Measurements from ENCODE around the gene ATF6.

Gene ATF6

DNA sequence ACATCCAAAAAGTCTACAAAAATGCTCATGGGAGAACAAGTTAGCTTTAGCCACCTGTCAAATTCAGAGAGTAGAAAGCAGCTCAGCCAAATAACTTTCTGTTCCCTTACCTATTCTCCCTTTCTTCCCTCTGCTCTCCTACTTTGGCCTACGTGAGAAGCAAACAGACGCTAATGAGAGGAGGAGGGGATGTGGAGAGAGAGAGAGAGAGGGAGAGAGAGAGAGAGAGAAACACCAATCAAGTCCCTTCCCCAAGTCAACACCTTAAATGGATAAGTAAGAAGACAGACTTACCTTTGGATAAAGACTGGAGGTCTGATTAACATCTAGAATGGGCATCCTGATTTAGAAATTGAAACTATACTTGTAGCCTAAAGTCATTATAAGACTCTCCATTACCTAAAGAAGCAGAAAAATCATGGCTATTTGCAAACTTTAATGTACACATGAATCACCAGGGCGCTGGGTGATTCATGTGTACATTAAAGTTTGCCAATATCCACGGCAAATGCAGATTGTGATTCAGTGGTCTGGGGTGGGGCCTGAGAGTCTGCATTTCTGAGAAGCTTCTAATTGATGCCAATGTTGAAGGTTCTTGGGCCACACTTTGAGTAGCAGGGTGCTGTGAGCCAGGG is 29.7 kb upstream of the ATF6 start:
- Histone ChIP-seq H3K4me2 (ENCODE audit: low read depth, low read length) (no peak overlapping the region), H3K36me3 (replicated peaks; ENCODE audit: insufficient read depth, low read length) (no peaks in the 10 kb centered on the region), H3K9me2 (replicated peaks; ENCODE audit: insufficient read depth, low read length) (no peaks in the 10 kb centered on the region), H3K9ac (ENCODE audit: low read length) (no peak overlapping the region), H3K4me1 (ENCODE audit: low read length) (peaks cover 11% of the 10 kb centered on the region), H4K20me1 (ENCODE audit: insufficient read depth, low read length) (no peaks in the 10 kb centered on the region), H3K27me3 (replicated peaks; ENCODE audit: insufficient read depth, low read length) (no peaks in the 10 kb centered on the region), H3K9me3 (replicated peaks; ENCODE audit: insufficient read depth, low read length) (no peaks in the 10 kb centered on the region), H3K27ac (ENCODE audit: low read length) (no peak overlapping the region), H3F3A (ENCODE audit: insufficient read depth, low read length) (no peaks in the 10 kb centered on the region), H2AFZ (ENCODE audit: low read length) (peak overlapping the region; percentile 5; the same call in 1 of the 2 replicates), H3K79me2 (ENCODE audit: low read length) (no peaks in the 10 kb centered on the region), H3K4me3 (ENCODE audit: low read length) (no peak overlapping the region)
- DNase-seq = no peak
- TF ChIP-seq EZH2 (optimal IDR thresholded peaks at IDR 0.05; ENCODE audit: low read depth, low read length) = no peak
- TF ChIP-seq EZH2phosphoT487 (IDR thresholded peaks at IDR 0.05; ENCODE audit: low read length) = no peak
- TF ChIP-seq CTCF (IDR thresholded peaks at IDR 0.05; ENCODE audit: low read length) = no peak

DNA sequence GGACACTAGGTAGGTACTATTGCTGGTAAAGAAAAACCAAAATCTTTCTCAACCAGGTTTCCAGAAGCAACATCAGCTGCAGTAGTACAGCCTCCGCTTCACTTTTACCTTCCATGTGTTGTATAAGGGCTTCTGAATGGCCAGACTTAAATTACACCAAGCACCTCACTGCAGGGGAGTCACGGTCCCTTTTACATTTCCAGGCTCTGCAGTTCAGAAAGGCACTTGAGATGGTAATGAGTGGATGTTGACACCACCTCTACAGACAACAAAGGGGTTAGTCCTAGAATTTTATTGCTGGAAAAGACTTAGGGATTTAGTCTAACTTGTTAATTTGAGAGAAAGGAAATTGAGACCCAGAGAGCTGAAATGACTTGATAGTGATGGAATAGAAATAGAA is 28.5 kb upstream of the ATF6 start:
- no peaks in the 10 kb centered on the region for H4K20me1 ChIP-seq (ENCODE audit: insufficient read depth, low read length)

DNA sequence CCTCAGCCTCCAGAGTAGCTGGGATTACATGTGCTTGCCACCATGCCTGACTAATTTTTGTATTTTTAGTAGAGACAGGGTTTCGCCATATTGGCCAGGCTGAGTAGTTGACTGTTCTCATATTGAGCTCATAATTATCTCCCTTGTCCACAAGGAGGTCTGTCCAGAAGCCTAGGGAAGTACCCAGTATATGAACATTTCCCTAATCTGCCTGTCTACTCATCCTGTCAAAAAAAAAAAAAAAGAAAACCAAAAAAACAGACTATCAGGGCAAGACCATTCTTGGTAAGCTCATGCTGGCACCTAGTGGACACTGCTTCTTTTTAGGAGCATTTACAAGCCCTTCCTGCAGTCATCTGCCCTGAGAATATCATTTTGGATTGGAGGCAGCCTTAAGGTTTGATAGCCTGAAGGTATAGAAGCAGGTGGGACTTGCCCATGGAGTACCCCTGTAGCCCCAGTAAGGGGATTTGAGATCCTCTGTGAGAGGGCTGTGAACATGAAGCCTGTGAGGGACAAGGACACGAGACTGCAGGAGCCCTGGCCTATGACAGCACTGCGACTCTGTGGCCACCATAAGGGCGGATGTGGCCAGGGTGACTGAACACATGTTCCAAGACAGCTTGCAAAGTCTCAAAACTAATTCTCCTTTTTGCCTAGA is 27.4 kb upstream of the ATF6 start:
- 0 out of 2 replicates have a peak overlapping the region, but pooled peaks have one; percentile 9 for H3K9ac ChIP-seq (ENCODE audit: low read length)
- H2AFZ ChIP-seq (ENCODE audit: low read length) = peak overlapping the region; percentile 60

More for the DNA sequence above, 28.5 kb upstream of the ATF6 start:
- peaks cover 11% of the 10 kb centered on the region for H3K4me1 ChIP-seq (ENCODE audit: low read length)
- no peaks in the 10 kb centered on the region for H3K27me3 ChIP-seq (replicated peaks; ENCODE audit: insufficient read depth, low read length)
- H3K9ac ChIP-seq (ENCODE audit: low read length) = no peak overlapping the region
- H3F3A ChIP-seq (ENCODE audit: insufficient read depth, low read length) = no peaks in the 10 kb centered on the region
- no peak overlapping the region for H3K27ac ChIP-seq (ENCODE audit: low read length)
- H3K79me2 ChIP-seq (ENCODE audit: low read length) = no peaks in the 10 kb centered on the region
- no peak overlapping the region for H3K4me3 ChIP-seq (ENCODE audit: low read length)
- no peaks in the 10 kb centered on the region for H3K36me3 ChIP-seq (replicated peaks; ENCODE audit: insufficient read depth, low read length)
- DNase-seq = no peak
- no peaks in the 10 kb centered on the region for H3K9me3 ChIP-seq (replicated peaks; ENCODE audit: insufficient read depth, low read length)
- TF ChIP-seq CTCF (IDR thresholded peaks at IDR 0.05; ENCODE audit: low read length) = no peak
- no peak for TF ChIP-seq EZH2 (optimal IDR thresholded peaks at IDR 0.05; ENCODE audit: low read depth, low read length)
- no peak for TF ChIP-seq EZH2phosphoT487 (IDR thresholded peaks at IDR 0.05; ENCODE audit: low read length)
- no peak overlapping the region for H3K4me2 ChIP-seq (ENCODE audit: low read depth, low read length)
- no peaks in the 10 kb centered on the region for H3K9me2 ChIP-seq (replicated peaks; ENCODE audit: insufficient read depth, low read length)
- H2AFZ ChIP-seq (ENCODE audit: low read length) = no peak overlapping the region

More for the DNA sequence above, 27.4 kb upstream of the ATF6 start:
- no peaks in the 10 kb centered on the region for H4K20me1 ChIP-seq (ENCODE audit: insufficient read depth, low read length)
- TF ChIP-seq EZH2 (optimal IDR thresholded peaks at IDR 0.05; ENCODE audit: low read depth, low read length) (no peak), EZH2phosphoT487 (IDR thresholded peaks at IDR 0.05; ENCODE audit: low read length) (no peak), CTCF (IDR thresholded peaks at IDR 0.05; ENCODE audit: low read length) (peak; percentile 64)
- no peaks in the 10 kb centered on the region for H3K9me3 ChIP-seq (replicated peaks; ENCODE audit: insufficient read depth, low read length)
- peak; percentile 66 for DNase-seq
- H3K27ac ChIP-seq (ENCODE audit: low read length) = no peak overlapping the region
- no peaks in the 10 kb centered on the region for H3K9me2 ChIP-seq (replicated peaks; ENCODE audit: insufficient read depth, low read length)
- no peaks in the 10 kb centered on the region for H3K79me2 ChIP-seq (ENCODE audit: low read length)
- H3K4me1 ChIP-seq (ENCODE audit: low read length) = peaks cover 11% of the 10 kb centered on the region
- no peaks in the 10 kb centered on the region for H3K27me3 ChIP-seq (replicated peaks; ENCODE audit: insufficient read depth, low read length)
- H3K4me2 ChIP-seq (ENCODE audit: low read depth, low read length) = peak overlapping the region; percentile 39; the same call in 1 of the 2 replicates
- no peak overlapping the region for H3K4me3 ChIP-seq (ENCODE audit: low read length)
- no peaks in the 10 kb centered on the region for H3F3A ChIP-seq (ENCODE audit: insufficient read depth, low read length)
- H3K36me3 ChIP-seq (replicated peaks; ENCODE audit: insufficient read depth, low read length) = no peaks in the 10 kb centered on the region

All from MM.1S (cell line).